Thyroid gland (tissue), 4 donors: ENCODE data around the gene TNRC18.

Experiments
- POLR2A ChIP-seq, 2 donors: fragments of 450-650 bp; IDR thresholded peaks; one replicate each; pipeline ENCODE4 v1.6.1; 2017; ENCODE audit warnings: antibody characterized with exemption in 2 of 2, mild to moderate bottlenecking in 2 of 2, moderate library complexity in 1 of 2
- TF ChIP-seq, protein P1 (sequence below), 6 experiments: fragments of 200-600 bp in 3 of 6; fragments of 450-650 bp in 3 of 6; sonication (generic) in 3 of 6; IDR thresholded peaks; one replicate each; pipeline ENCODE4 v1.5.1; 2016 to 2019; ENCODE audit warnings: antibody characterized with exemption in 6 of 6, mild to moderate bottlenecking in 2 of 6, inconsistent platforms in 1 of 6, moderate library complexity in 1 of 6

- TF ChIP-seq, protein P1, sequence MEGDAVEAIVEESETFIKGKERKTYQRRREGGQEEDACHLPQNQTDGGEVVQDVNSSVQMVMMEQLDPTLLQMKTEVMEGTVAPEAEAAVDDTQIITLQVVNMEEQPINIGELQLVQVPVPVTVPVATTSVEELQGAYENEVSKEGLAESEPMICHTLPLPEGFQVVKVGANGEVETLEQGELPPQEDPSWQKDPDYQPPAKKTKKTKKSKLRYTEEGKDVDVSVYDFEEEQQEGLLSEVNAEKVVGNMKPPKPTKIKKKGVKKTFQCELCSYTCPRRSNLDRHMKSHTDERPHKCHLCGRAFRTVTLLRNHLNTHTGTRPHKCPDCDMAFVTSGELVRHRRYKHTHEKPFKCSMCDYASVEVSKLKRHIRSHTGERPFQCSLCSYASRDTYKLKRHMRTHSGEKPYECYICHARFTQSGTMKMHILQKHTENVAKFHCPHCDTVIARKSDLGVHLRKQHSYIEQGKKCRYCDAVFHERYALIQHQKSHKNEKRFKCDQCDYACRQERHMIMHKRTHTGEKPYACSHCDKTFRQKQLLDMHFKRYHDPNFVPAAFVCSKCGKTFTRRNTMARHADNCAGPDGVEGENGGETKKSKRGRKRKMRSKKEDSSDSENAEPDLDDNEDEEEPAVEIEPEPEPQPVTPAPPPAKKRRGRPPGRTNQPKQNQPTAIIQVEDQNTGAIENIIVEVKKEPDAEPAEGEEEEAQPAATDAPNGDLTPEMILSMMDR (IDR thresholded peaks at IDR 0.05) = no peak
- TF ChIP-seq POLR2A (IDR thresholded peaks at IDR 0.05) = no peak
Measured at GRCh38 chr7:5330288-5330687, 93.3 kb downstream of the TNRC18 start.
